GM23338 (cell line): Measurements from ENCODE around the gene TENM3. TPM values are rescaled to one million over a fixed set of nuclear protein-coding genes. Genes with fewer than 3 reads are reported as not detected.

Experiments used
- ATAC-seq: fragments of 200-7000 bp; cut with Tn5 transposase; 3 replicates; pipeline ENCODE4 v1.9.1; 2020
- DNase-seq: peaks from one replicate; pipeline ENCODE4 v3.0.0-alpha.2; 2015; ENCODE audit warnings: low spot score
- H2AFZ ChIP-seq: fragments of 200-600 bp; sonication (generic); 2 replicates; pipeline ENCODE4 v1.8.0; 2016; ENCODE audit warnings: antibody characterized with exemption, mild to moderate bottlenecking, moderate library complexity
- H3F3A ChIP-seq: fragments of 200-600 bp; sonication (generic); replicated peaks from 2 replicates; pipeline ENCODE4 v1.8.0; 2017; ENCODE audit warnings: antibody characterized with exemption, mixed run types, low read depth
- H3K27ac ChIP-seq: fragments of 200-600 bp; sonication (generic); 2 replicates; pipeline ENCODE4 v1.6.1; 2016; ENCODE audit warnings: low read depth
- H3K27me3 ChIP-seq: fragments of 200-600 bp; sonication (generic); 2 replicates; pipeline ENCODE4 v1.8.0; 2016; ENCODE audit warnings: mild to moderate bottlenecking, mixed run types, moderate library complexity; ENCODE audit not compliant: insufficient read depth
- H3K36me3 ChIP-seq: fragments of 200-600 bp; sonication (generic); 2 replicates; pipeline ENCODE4 v1.8.0; 2016; ENCODE audit warnings: mild to moderate bottlenecking; ENCODE audit not compliant: insufficient read depth
- H3K4me1 ChIP-seq: fragments of 200-600 bp; sonication (generic); 2 replicates; pipeline ENCODE4 v1.8.0; 2016; ENCODE audit warnings: mild to moderate bottlenecking, moderate library complexity; ENCODE audit not compliant: insufficient read depth
- H3K4me2 ChIP-seq: fragments of 200-600 bp; sonication (generic); 2 replicates; pipeline ENCODE4 v1.7.1; 2017; ENCODE audit warnings: mixed run types
- H3K4me3 ChIP-seq: fragments of 200-600 bp; sonication (generic); 2 replicates; pipeline ENCODE4 v1.6.1; 2016; ENCODE audit warnings: mixed run types
- H3K79me2 ChIP-seq: fragments of 200-600 bp; sonication (generic); replicated peaks from 2 replicates; pipeline ENCODE4 v1.8.0; 2017; ENCODE audit warnings: mild to moderate bottlenecking; ENCODE audit not compliant: insufficient read depth
- H3K9me2 ChIP-seq: fragments of 200-600 bp; sonication (generic); 2 replicates; pipeline ENCODE4 v1.8.0; 2017; ENCODE audit not compliant: insufficient read depth
- H4K20me1 ChIP-seq: fragments of 200-600 bp; sonication (generic); replicated peaks from 2 replicates; pipeline ENCODE4 v1.8.0; 2017; ENCODE audit warnings: mild to moderate bottlenecking; ENCODE audit not compliant: insufficient read depth
- H3K27ac Mint-ChIP-seq: 2 replicates; pipeline ENCODE4 v1.8.0; 2020; ENCODE audit warnings: inconsistent platforms, mild to moderate bottlenecking, moderate library complexity, mixed read lengths
- H3K27me3 Mint-ChIP-seq: 3 replicates; pipeline ENCODE4 v1.8.0; 2022; ENCODE audit warnings: low read depth, mild to moderate bottlenecking, moderate library complexity, mixed read lengths, inconsistent platforms; ENCODE audit not compliant: insufficient read depth, poor library complexity
- H3K36me3 Mint-ChIP-seq: 3 replicates; pipeline ENCODE4 v1.8.0; 2021; ENCODE audit warnings: low read depth, mild to moderate bottlenecking, inconsistent platforms, moderate library complexity, mixed read lengths
- H3K4me1 Mint-ChIP-seq: 3 replicates; pipeline ENCODE4 v1.8.0; 2020; ENCODE audit warnings: mild to moderate bottlenecking, inconsistent platforms, mixed read lengths
- H3K4me3 Mint-ChIP-seq: 3 replicates; pipeline ENCODE4 v1.8.0; 2021; ENCODE audit warnings: moderate library complexity, mild to moderate bottlenecking, inconsistent platforms, mixed read lengths
- H3K9me3 Mint-ChIP-seq: 3 replicates; pipeline ENCODE4 v1.8.0; 2020; ENCODE audit warnings: moderate library complexity, mild to moderate bottlenecking, inconsistent platforms, mixed read lengths
- CREB1 ChIP-seq: fragments of 250-450 bp; sonication (Bioruptor Pico); IDR thresholded peaks from 2 replicates; pipeline ENCODE4 v1.5.0; 2020; ENCODE audit warnings: low read depth, mild to moderate bottlenecking, moderate library complexity
- EZH2 ChIP-seq: fragments of 200-600 bp; sonication (generic); IDR thresholded peaks from one replicate; pipeline ENCODE4 v1.8.0; 2017; ENCODE audit warnings: antibody characterized with exemption, mild to moderate bottlenecking, low read depth; ENCODE audit not compliant: unreplicated experiment
- EZH2phosphoT487 ChIP-seq: fragments of 200-600 bp; sonication (generic); IDR thresholded peaks from one replicate; pipeline ENCODE4 v1.8.1; 2018; ENCODE audit warnings: antibody characterized with exemption; ENCODE audit not compliant: unreplicated experiment
- JUNB ChIP-seq: IDR thresholded peaks from one replicate; pipeline ENCODE4 v1.6.1; 2016; ENCODE audit warnings: antibody characterized with exemption; ENCODE audit not compliant: unreplicated experiment
- NANOG ChIP-seq: IDR thresholded peaks from 2 replicates; pipeline ENCODE4 v1.6.1; 2016; ENCODE audit warnings: antibody characterized with exemption, borderline replicate concordance
- POLR2AphosphoS5 ChIP-seq: IDR thresholded peaks from 2 replicates; pipeline ENCODE4 v1.6.1; 2016; ENCODE audit warnings: antibody characterized with exemption, low read depth
- REST ChIP-seq: IDR thresholded peaks from one replicate; pipeline ENCODE4 v1.6.1; 2018; ENCODE audit warnings: antibody characterized with exemption; ENCODE audit not compliant: unreplicated experiment
- STAT1 ChIP-seq: IDR thresholded peaks from one replicate; pipeline ENCODE4 v1.6.1; 2016; ENCODE audit warnings: antibody characterized with exemption; ENCODE audit not compliant: unreplicated experiment
- ZNF114 ChIP-seq: fragments of 250-450 bp; sonication (Bioruptor Pico); IDR thresholded peaks from 2 replicates; pipeline ENCODE4 v1.5.0; 2020; ENCODE audit warnings: mild to moderate bottlenecking, moderate library complexity
- ZNF331 ChIP-seq: fragments of 250-450 bp; sonication (Bioruptor Pico); IDR thresholded peaks from 2 replicates; pipeline ENCODE4 v1.5.0; 2020; ENCODE audit warnings: low read depth, mild to moderate bottlenecking, moderate library complexity
- polyA plus RNA-seq: library from polyadenylated mRNA; unstranded; fragments of >200 nt; fragmentation: Nextera tagmentation; extraction: Ambion mirVana; gene quantifications from 2 replicates; pipeline ENCODE4 v1.2.1, GENCODE V29; 2016
- total RNA-seq: library from RNA; depleted of rRNA; stranded (reverse); fragments of >200 nt; shearing (Covaris generic); gene quantifications from 2 replicates; pipeline ENCODE4 v1.2.3, GENCODE V29; 2014
- TF ChIP-seq, protein P1 (sequence below), 2 experiments: fragments of 200-600 bp in 1 of 2; sonication (generic) in 1 of 2; conservative IDR thresholded peaks; 2 replicates each; pipeline versions ENCODE4 v1.5.1 to v1.6.1; 2016 to 2017; ENCODE audit warnings: antibody characterized with exemption in 2 of 2, low read depth in 2 of 2, mild to moderate bottlenecking in 2 of 2, moderate library complexity in 1 of 2
- TF ChIP-seq, protein P2 (sequence below): IDR thresholded peaks from 2 replicates; pipeline ENCODE4 v1.6.1; 2016; ENCODE audit warnings: antibody characterized with exemption
- TF ChIP-seq, protein P3 (sequence below): fragments of 250-450 bp; sonication (Bioruptor Pico); IDR thresholded peaks from 2 replicates; pipeline ENCODE4 v1.5.0; 2020; ENCODE audit warnings: mild to moderate bottlenecking, moderate library complexity

Gene TENM3
- total and polyA plus RNA-seq, 2 experiments from 2014 or later: 22.2 to 128 TPM

GRCh38 chr4:182246401-182247205 is 3.4 kb downstream of the TENM3 start:
- DNase-seq: peak; percentile 20
- H3K27ac ChIP-seq: peak overlapping the region; percentile 64; the same call in 1 of the 2 replicates
- no peaks in the 10 kb centered on the region for H3K27me3 ChIP-seq
- no peak overlapping the region for H3K4me3 Mint-ChIP-seq
- H3K4me3 ChIP-seq: no peak overlapping the region
- no peaks in the 10 kb centered on the region for H3K79me2 ChIP-seq
- TF ChIP-seq CREB1 (CRISPR knock-in tag): no peak
- TF ChIP-seq EZH2phosphoT487: no peak
- TF ChIP-seq, protein P1, sequence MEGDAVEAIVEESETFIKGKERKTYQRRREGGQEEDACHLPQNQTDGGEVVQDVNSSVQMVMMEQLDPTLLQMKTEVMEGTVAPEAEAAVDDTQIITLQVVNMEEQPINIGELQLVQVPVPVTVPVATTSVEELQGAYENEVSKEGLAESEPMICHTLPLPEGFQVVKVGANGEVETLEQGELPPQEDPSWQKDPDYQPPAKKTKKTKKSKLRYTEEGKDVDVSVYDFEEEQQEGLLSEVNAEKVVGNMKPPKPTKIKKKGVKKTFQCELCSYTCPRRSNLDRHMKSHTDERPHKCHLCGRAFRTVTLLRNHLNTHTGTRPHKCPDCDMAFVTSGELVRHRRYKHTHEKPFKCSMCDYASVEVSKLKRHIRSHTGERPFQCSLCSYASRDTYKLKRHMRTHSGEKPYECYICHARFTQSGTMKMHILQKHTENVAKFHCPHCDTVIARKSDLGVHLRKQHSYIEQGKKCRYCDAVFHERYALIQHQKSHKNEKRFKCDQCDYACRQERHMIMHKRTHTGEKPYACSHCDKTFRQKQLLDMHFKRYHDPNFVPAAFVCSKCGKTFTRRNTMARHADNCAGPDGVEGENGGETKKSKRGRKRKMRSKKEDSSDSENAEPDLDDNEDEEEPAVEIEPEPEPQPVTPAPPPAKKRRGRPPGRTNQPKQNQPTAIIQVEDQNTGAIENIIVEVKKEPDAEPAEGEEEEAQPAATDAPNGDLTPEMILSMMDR (conservative IDR thresholded peaks at IDR 0.05; ENCODE audit: low read depth in 2 of 2): no peak
- TF ChIP-seq POLR2AphosphoS5: no peak
- no peak for TF ChIP-seq STAT1
- TF ChIP-seq, protein P2, sequence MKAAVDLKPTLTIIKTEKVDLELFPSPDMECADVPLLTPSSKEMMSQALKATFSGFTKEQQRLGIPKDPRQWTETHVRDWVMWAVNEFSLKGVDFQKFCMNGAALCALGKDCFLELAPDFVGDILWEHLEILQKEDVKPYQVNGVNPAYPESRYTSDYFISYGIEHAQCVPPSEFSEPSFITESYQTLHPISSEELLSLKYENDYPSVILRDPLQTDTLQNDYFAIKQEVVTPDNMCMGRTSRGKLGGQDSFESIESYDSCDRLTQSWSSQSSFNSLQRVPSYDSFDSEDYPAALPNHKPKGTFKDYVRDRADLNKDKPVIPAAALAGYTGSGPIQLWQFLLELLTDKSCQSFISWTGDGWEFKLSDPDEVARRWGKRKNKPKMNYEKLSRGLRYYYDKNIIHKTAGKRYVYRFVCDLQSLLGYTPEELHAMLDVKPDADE: no peak
- TF ChIP-seq, protein P3, sequence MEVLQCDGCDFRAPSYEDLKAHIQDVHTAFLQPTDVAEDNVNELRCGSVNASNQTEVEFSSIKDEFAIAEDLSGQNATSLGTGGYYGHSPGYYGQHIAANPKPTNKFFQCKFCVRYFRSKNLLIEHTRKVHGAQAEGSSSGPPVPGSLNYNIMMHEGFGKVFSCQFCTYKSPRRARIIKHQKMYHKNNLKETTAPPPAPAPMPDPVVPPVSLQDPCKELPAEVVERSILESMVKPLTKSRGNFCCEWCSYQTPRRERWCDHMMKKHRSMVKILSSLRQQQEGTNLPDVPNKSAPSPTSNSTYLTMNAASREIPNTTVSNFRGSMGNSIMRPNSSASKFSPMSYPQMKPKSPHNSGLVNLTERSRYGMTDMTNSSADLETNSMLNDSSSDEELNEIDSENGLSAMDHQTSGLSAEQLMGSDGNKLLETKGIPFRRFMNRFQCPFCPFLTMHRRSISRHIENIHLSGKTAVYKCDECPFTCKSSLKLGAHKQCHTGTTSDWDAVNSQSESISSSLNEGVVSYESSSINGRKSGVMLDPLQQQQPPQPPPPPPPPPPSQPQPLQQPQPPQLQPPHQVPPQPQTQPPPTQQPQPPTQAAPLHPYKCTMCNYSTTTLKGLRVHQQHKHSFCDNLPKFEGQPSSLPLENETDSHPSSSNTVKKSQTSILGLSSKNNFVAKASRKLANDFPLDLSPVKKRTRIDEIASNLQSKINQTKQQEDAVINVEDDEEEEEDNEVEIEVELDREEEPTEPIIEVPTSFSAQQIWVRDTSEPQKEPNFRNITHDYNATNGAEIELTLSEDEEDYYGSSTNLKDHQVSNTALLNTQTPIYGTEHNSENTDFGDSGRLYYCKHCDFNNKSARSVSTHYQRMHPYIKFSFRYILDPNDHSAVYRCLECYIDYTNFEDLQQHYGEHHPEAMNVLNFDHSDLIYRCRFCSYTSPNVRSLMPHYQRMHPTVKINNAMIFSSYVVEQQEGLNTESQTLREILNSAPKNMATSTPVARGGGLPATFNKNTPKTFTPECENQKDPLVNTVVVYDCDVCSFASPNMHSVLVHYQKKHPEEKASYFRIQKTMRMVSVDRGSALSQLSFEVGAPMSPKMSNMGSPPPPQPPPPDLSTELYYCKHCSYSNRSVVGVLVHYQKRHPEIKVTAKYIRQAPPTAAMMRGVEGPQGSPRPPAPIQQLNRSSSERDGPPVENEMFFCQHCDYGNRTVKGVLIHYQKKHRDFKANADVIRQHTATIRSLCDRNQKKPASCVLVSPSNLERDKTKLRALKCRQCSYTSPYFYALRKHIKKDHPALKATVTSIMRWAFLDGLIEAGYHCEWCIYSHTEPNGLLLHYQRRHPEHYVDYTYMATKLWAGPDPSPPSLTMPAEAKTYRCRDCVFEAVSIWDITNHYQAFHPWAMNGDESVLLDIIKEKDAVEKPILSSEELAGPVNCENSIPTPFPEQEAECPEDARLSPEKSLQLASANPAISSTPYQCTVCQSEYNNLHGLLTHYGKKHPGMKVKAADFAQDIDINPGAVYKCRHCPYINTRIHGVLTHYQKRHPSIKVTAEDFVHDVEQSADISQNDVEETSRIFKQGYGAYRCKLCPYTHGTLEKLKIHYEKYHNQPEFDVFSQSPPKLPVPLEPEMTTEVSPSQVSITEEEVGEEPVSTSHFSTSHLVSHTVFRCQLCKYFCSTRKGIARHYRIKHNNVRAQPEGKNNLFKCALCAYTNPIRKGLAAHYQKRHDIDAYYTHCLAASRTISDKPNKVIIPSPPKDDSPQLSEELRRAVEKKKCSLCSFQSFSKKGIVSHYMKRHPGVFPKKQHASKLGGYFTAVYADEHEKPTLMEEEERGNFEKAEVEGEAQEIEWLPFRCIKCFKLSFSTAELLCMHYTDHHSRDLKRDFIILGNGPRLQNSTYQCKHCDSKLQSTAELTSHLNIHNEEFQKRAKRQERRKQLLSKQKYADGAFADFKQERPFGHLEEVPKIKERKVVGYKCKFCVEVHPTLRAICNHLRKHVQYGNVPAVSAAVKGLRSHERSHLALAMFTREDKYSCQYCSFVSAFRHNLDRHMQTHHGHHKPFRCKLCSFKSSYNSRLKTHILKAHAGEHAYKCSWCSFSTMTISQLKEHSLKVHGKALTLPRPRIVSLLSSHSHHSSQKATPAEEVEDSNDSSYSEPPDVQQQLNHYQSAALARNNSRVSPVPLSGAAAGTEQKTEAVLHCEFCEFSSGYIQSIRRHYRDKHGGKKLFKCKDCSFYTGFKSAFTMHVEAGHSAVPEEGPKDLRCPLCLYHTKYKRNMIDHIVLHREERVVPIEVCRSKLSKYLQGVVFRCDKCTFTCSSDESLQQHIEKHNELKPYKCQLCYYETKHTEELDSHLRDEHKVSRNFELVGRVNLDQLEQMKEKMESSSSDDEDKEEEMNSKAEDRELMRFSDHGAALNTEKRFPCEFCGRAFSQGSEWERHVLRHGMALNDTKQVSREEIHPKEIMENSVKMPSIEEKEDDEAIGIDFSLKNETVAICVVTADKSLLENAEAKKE (CRISPR knock-in tag): no peak
- no peak for TF ChIP-seq NANOG
- no peak for TF ChIP-seq JUNB
- no peak for TF ChIP-seq ZNF331
- TF ChIP-seq EZH2: no peak
- no peak for TF ChIP-seq ZNF114 (CRISPR knock-in tag)
- no peak for TF ChIP-seq REST
- no peaks in the 10 kb centered on the region for H3K9me3 Mint-ChIP-seq
- no peaks in the 10 kb centered on the region for H3K36me3 ChIP-seq
- H3K4me2 ChIP-seq: no peak overlapping the region
- H4K20me1 ChIP-seq: no peaks in the 10 kb centered on the region
- peaks cover 31% of the 10 kb centered on the region for H3K4me1 Mint-ChIP-seq
- H2AFZ ChIP-seq: peak overlapping the region; percentile 60; the same call in 1 of the 2 replicates
- peaks cover 3% of the 10 kb centered on the region for H3K27me3 Mint-ChIP-seq
- H3K9me2 ChIP-seq: no peaks in the 10 kb centered on the region
- H3K27ac Mint-ChIP-seq: no peak overlapping the region
- peaks cover 13% of the 10 kb centered on the region; the same call in 2 of the 3 replicates for H3K36me3 Mint-ChIP-seq
- H3F3A ChIP-seq: no peaks in the 10 kb centered on the region
- H3K4me1 ChIP-seq: peaks cover 24% of the 10 kb centered on the region
- ATAC-seq: no peak; the same call in 2 of the 3 replicates
